Endothelial cell of umbilical vein (primary cell): ENCODE data around the gene DPEP2. TPM values are rescaled to one million over a fixed set of nuclear protein-coding genes. Genes with fewer than 3 reads are reported as not detected.

ENCODE experiments used
- BruUV-seq: library from RNA; stranded (reverse); fragments of 400-500 nt; replicated peaks from 2 replicates; lab custom pipeline; 2021; lab: Mats Ljungman, UMichigan
- CTCF ChIA-PET: fragments of 300-600, 350-600 bp; sonication (Branson Sonifier 250); formaldehyde crosslinking; loops from one replicate; lab custom pipeline; 2021; ENCODE audit warnings: antibody characterized with exemption, inconsistent platforms; lab: Charles Lee
- POLR2A ChIA-PET: fragments of 300-600, 350-600 bp; sonication (Branson Sonifier 250); formaldehyde crosslinking; loops from one replicate; lab custom pipeline; 2021; ENCODE audit warnings: antibody characterized with exemption, inconsistent platforms; lab: Charles Lee
- DNase-seq: peaks from one replicate; pipeline ENCODE4 v3.0.0-alpha.2; 2011; ENCODE audit warnings: low read depth, low spot score
- FAIRE-seq: peaks from 2 replicates; lab custom pipeline; 2011; peaks lifted over from hg19 to GRCh38; lab: Jason Lieb, UNC
- H2AFZ ChIP-seq: 2 replicates; pipeline ENCODE4 v1.6.0; 2012; ENCODE audit warnings: low read depth, low read length, control low read depth, inconsistent platforms
- H3K27ac ChIP-seq: 2 replicates; pipeline ENCODE4 v1.5.1; 2011; ENCODE audit warnings: low read depth, mild to moderate bottlenecking, control low read depth, low read length, moderate library complexity; ENCODE audit not compliant: insufficient read depth
- H3K27me3 ChIP-seq, 2 experiments: 2 replicates each; pipeline versions ENCODE4 v1.6.0 to v1.6.1; 2011; ENCODE audit warnings: low read length in 2 of 2, mixed read lengths in 1 of 2; ENCODE audit not compliant: control insufficient read depth in 2 of 2, insufficient read depth in 2 of 2
- H3K36me3 ChIP-seq, 2 experiments: 2 replicates in 1 of 2; 3 replicates in 1 of 2; pipeline ENCODE4 v1.5.1; 2011; ENCODE audit warnings: low read length in 2 of 2, mild to moderate bottlenecking in 1 of 2, moderate library complexity in 1 of 2; ENCODE audit not compliant: control insufficient read depth in 2 of 2, insufficient read depth in 2 of 2; ENCODE audit errors: extremely low read depth in 1 of 2
- H3K4me1 ChIP-seq: 3 replicates; pipeline ENCODE4 v1.5.1; 2011; ENCODE audit warnings: mild to moderate bottlenecking, low read length; ENCODE audit not compliant: control insufficient read depth, insufficient read depth; ENCODE audit errors: extremely low read depth
- H3K4me2 ChIP-seq: 2 replicates; pipeline ENCODE4 v1.6.1; 2011; ENCODE audit warnings: low read length, control low read depth, mixed read lengths; ENCODE audit not compliant: insufficient read depth
- H3K4me3 ChIP-seq, 3 experiments: fragments of 200-600 bp in 1 of 3; sonication (generic), shearing (Covaris generic) in 1 of 3; replicated peaks in 1 of 3; 2 replicates each; pipeline ENCODE4 v1.5.1; 2011 to 2016; ENCODE audit warnings: control low read depth in 3 of 3, low read length in 3 of 3, mild to moderate bottlenecking in 2 of 3, inconsistent platforms in 1 of 3, low read depth in 1 of 3, moderate library complexity in 1 of 3; ENCODE audit not compliant: insufficient read depth in 1 of 3
- H3K79me2 ChIP-seq: 2 replicates; pipeline ENCODE4 v1.6.0; 2012; ENCODE audit warnings: low read length, inconsistent platforms; ENCODE audit not compliant: control insufficient read depth, insufficient read depth
- H3K9ac ChIP-seq: replicated peaks from 2 replicates; pipeline ENCODE3; 2011; ENCODE audit warnings: low read length, control low read depth; ENCODE audit not compliant: insufficient read depth; ENCODE audit errors: extremely low read depth
- H3K9me1 ChIP-seq: replicated peaks from 3 replicates; pipeline ENCODE4 v1.6.0; 2011; ENCODE audit warnings: mild to moderate bottlenecking, low read length; ENCODE audit not compliant: control insufficient read depth, insufficient read depth; ENCODE audit errors: extremely low read depth
- H3K9me3 ChIP-seq: replicated peaks from 2 replicates; pipeline ENCODE4 v1.5.1; 2012; ENCODE audit warnings: low read length, inconsistent platforms; ENCODE audit not compliant: control insufficient read depth, insufficient read depth
- H4K20me1 ChIP-seq: replicated peaks from 2 replicates; pipeline ENCODE3; 2011; ENCODE audit warnings: mild to moderate bottlenecking, low read length; ENCODE audit not compliant: control insufficient read depth, insufficient read depth; ENCODE audit errors: extremely low read depth
- CTCF ChIP-seq, 2 donors: IDR thresholded peaks; 1 replicate in 1 of 2; 2 replicates in 1 of 2; pipeline ENCODE4 v1.5.1; 2011; ENCODE audit warnings: low read length in 2 of 2, mild to moderate bottlenecking in 2 of 2, moderate library complexity in 2 of 2, control low read depth in 1 of 2, inconsistent platforms in 1 of 2, low read depth in 1 of 2; ENCODE audit not compliant: insufficient read depth in 1 of 2; ENCODE audit errors: extremely low read depth in 1 of 2
- EZH2 ChIP-seq: IDR thresholded peaks from 2 replicates; pipeline ENCODE4 v1.6.1; 2012; ENCODE audit warnings: borderline replicate concordance, low read depth, mild to moderate bottlenecking, moderate library complexity, low read length, inconsistent platforms; ENCODE audit not compliant: severe bottlenecking
- FOS ChIP-seq: IDR thresholded peaks from 2 replicates; pipeline ENCODE4 v1.6.1; 2011; ENCODE audit warnings: mild to moderate bottlenecking, low read length, moderate library complexity, borderline replicate concordance; ENCODE audit not compliant: insufficient read depth
- GATA2 ChIP-seq: IDR thresholded peaks from 2 replicates; pipeline ENCODE4 v1.7.0; 2011; ENCODE audit warnings: low read depth, mild to moderate bottlenecking, moderate library complexity, mixed read lengths, low read length; ENCODE audit not compliant: insufficient read length, insufficient read depth
- JUN ChIP-seq: IDR thresholded peaks from 2 replicates; pipeline ENCODE4 v1.6.1; 2011; ENCODE audit warnings: borderline replicate concordance, low read depth; ENCODE audit not compliant: insufficient read length, insufficient read depth
- MYC ChIP-seq: IDR thresholded peaks from one replicate; pipeline ENCODE4 v1.6.1; 2011; ENCODE audit warnings: mild to moderate bottlenecking, low read depth, low read length
- POLR2A ChIP-seq: IDR thresholded peaks from 2 replicates; pipeline ENCODE4 v1.6.1; 2012; ENCODE audit warnings: low read depth, mild to moderate bottlenecking, control low read depth, low read length
- POLR2AphosphoS5 ChIP-seq: IDR thresholded peaks from 2 replicates; pipeline ENCODE4 v1.6.1; 2012; ENCODE audit warnings: low read depth, mild to moderate bottlenecking, control low read depth, low read length, moderate library complexity; ENCODE audit not compliant: insufficient read depth
- dilution Hi-C: fragments of 300-500 bp; cut with MboI; formaldehyde crosslinking; loops from one replicate; pipeline ENCODE4 v1.15.0; 2019; ENCODE audit warnings: low sequenced_read_pairs; ENCODE audit not compliant: extremely low pct_ligation_motif_present
- intact Hi-C: fragments of 100-400 bp; cut with micrococcal nuclease; formaldehyde crosslinking; loops from one replicate; pipeline ENCODE4 v1.10.0; 2022
- polyA plus RNA-seq, 4 experiments: library from polyadenylated mRNA; depleted of rRNA in 3 of 4; stranded (reverse) in 3 of 4; unstranded in 1 of 4; fragments of >200 nt; gene quantifications; 2 replicates each; pipeline versions ENCODE4 v1.2.1 to v1.2.3, GENCODE V29; 2011 to 2012; ENCODE audit warnings: missing spikeins in 1 of 4
- total RNA-seq: library from RNA; stranded (reverse); gene quantifications from 2 replicates; pipeline ENCODE4 v1.2.3, GENCODE V29; 2021
- TF ChIP-seq, protein P1 (sequence below): IDR thresholded peaks from 2 replicates; pipeline ENCODE4 v1.6.1; 2011; ENCODE audit not compliant: insufficient read depth, insufficient read length

The DPEP2 gene
- total and polyA plus RNA-seq, 2 donors (not counting 3 experiments of a cell fraction or from before 2014, with no cell fraction given): 0.27 to 1.8 TPM

- H3K4me2 ChIP-seq: no peak overlapping the region
- H3K4me3 ChIP-seq: no peak overlapping the region
- no peaks in the 10 kb centered on the region for H4K20me1 ChIP-seq
- dilution Hi-C loops: no loop called here
- no peaks in the 10 kb centered on the region for H3K36me3 ChIP-seq
- no TSS peak for BruUV-seq
- no peak overlapping the region for H3K27ac ChIP-seq
- no peak overlapping the region for H3K9ac ChIP-seq
- DNase-seq (no peak), FAIRE-seq (no peak)
- H3K9me1 ChIP-seq: no peaks in the 10 kb centered on the region
- H3K79me2 ChIP-seq: no peaks in the 10 kb centered on the region
- CTCF ChIA-PET: interaction anchor here (1.6 kb wide), 1 partner anchor 63 kb away, joined by 4 read pairs; no protein-coding TSS in a partner anchor
- peaks cover 0 to 3% of the 10 kb centered on the region in 2 experiments for H3K27me3 ChIP-seq
- no peaks in the 10 kb centered on the region for H3K9me3 ChIP-seq
- no peaks in the 10 kb centered on the region for H3K4me1 ChIP-seq
- TF ChIP-seq CTCF (IDR thresholded peaks at IDR 0.05; ENCODE audit: extremely low read depth in 1 of 2, insufficient read depth in 1 of 2, low read depth in 1 of 2, low read length in 2 of 2) (no peak), GATA2 (no peak), EZH2 (no peak)
- intact Hi-C loops: no loop called here
- POLR2A ChIA-PET: no interaction called here
- no peak overlapping the region for H2AFZ ChIP-seq
These were observed 21.6 kb downstream of the DPEP2 start for GRCh38 chr16:67977469-67978227.

- Histone ChIP-seq H3K9ac (no peak overlapping the region), H3K4me1 (no peaks in the 10 kb centered on the region), H3K27me3 (peaks cover 0 to 3% of the 10 kb centered on the region in 2 experiments), H3K9me3 (no peaks in the 10 kb centered on the region), H3K79me2 (no peaks in the 10 kb centered on the region), H3K4me3 (no peak overlapping the region), H3K9me1 (no peaks in the 10 kb centered on the region), H3K36me3 (no peaks in the 10 kb centered on the region), H2AFZ (no peak overlapping the region), H3K27ac (no peak overlapping the region), H4K20me1 (no peaks in the 10 kb centered on the region), H3K4me2 (no peak overlapping the region)
- DNase-seq (no peak), FAIRE-seq (no peak)
- intact Hi-C loops: no loop called here
- ChIA-PET POLR2A (no interaction called here), CTCF (interaction anchor here (1.6 kb wide), 1 partner anchor 64 kb away, joined by 4 read pairs; no protein-coding TSS in a partner anchor)
- no peak for TF ChIP-seq POLR2AphosphoS5
- no peak for TF ChIP-seq CTCF (IDR thresholded peaks at IDR 0.05; ENCODE audit: extremely low read depth in 1 of 2, insufficient read depth in 1 of 2, low read depth in 1 of 2, low read length in 2 of 2)
- TF ChIP-seq MYC: no peak
- TF ChIP-seq, protein P1, sequence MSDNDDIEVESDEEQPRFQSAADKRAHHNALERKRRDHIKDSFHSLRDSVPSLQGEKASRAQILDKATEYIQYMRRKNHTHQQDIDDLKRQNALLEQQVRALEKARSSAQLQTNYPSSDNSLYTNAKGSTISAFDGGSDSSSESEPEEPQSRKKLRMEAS: no peak
- no peak for TF ChIP-seq JUN
- no peak for TF ChIP-seq FOS
- no peak for TF ChIP-seq POLR2A
- no peak for TF ChIP-seq EZH2
- no TSS peak for BruUV-seq
- dilution Hi-C loops: no loop called here
These were observed 22.3 kb downstream of the DPEP2 start for GRCh38 chr16:67977005-67977404.
